AML-193 (cell line): ENCODE measurements around the gene SYVN1.

Source experiments
- DNase-seq, 2 experiments: peaks; one replicate each; lab custom pipeline; 2025; lab: John Stamatoyannopoulos, UW

Gene SYVN1

DNA sequence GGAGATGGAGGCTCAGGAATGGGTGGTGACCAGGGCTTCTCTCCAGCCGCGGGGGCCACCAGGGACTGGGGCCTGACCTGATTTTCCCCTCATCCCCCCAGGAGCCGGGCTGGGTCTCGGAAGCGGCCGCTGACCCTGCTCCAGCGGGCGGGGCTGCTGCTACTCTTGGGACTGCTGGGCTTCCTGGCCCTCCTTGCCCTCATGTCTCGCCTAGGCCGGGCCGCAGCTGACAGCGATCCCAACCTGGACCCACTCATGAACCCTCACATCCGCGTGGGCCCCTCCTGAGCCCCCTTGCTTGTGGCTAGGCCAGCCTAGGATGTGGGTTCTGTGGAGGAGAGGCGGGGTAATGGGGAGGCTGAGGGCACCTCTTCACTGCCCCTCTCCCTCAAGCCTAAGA is 46.5 kb downstream of the SYVN1 start:
- no peak for DNase-seq

DNA sequence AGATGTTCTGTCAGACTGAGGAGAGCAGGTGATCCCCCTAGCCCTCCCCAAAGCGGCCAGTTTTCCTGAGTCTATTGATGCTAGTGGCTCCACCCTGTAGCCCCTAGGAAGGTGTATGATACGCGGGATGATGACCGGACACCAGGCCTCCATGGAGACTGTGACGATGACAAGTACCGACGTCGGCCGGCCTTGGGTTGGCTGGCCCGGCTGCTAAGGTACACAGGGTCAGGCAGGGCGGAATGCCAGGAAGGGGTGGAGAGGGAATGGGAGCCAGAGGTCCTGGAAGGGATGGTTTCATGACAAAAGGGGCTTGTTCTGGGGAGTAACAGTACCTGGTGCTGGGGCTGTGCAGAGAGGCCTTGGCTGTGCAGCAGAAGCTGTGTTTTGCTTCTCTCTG is 47.1 kb downstream of the SYVN1 start:
- DNase-seq = no peak

DNA sequence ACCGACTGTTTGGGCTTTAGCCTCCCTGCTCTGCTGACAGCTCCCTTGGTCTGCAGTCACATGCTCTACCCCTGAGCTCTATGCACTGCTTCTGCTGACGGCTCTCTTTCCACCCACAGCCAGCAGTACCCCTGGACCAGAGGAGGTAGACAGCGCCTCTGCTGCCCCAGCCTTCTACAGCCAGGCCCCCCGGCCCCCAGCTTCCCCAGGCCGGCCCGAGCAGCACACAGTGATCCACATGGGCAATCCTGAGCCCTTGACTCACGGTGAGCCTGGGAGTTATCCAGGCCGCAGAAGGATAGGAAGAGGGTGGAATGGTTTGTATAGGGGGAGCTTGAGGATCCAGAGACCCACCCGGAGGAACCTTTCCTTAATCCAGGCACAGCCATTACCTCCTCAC is 47.5 kb downstream of the SYVN1 start:
- no peak for DNase-seq

DNA sequence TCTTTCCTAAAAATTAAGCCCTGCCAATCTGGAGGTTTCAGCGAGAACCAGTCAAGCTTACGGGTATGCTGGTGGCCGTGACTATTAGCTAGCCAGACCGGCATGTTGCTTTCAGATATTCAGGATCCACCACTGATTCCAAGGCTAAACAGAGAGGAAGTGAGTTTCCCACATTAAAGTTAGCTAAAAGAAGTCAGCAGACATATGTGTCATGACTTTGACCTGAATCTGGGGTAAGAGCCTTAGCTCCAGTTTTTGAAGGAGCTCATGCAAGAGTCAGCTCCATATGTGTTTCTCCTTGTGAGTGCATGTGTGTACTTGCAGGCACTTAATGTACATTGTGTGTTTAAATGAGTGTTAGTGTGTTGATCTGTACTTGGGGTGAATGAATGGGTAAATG is 48.9 kb downstream of the SYVN1 start:
- no peak for DNase-seq

DNA sequence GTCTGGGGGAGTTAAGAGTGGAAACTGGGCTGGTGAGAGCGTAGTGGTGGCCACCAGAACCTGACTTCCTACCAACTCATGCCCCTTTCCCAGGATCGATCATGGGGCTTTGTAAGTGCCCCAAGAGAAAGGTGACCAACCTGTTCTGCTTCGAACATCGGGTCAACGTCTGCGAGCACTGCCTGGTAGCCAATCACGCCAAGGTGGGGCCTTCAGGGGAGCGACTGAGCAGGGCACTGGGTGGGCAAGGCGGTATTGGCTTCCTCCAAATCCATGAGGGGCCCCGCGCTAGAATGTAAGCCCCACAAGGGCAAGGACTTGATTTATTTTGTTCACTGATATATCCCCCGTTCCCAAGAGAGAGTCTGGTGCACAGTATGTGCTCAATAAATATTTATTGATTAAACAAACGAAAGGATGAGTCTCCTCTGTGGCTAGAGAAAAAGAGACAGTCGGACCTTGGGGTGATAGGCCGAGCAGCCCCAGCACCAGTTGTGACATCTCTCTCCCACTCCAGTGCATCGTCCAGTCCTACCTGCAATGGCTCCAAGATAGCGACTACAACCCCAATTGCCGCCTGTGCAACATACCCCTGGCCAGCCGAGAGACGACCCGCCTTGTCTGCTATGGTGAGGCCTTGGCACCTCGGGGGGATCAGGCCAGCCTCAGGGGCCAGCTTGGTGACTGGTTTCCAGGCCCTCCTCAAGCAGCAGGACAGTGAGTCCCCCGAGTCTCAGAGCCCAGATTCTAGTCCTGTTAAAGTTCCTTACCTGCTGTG is 49.5 kb downstream of the SYVN1 start:
- DNase-seq = no peak

DNA sequence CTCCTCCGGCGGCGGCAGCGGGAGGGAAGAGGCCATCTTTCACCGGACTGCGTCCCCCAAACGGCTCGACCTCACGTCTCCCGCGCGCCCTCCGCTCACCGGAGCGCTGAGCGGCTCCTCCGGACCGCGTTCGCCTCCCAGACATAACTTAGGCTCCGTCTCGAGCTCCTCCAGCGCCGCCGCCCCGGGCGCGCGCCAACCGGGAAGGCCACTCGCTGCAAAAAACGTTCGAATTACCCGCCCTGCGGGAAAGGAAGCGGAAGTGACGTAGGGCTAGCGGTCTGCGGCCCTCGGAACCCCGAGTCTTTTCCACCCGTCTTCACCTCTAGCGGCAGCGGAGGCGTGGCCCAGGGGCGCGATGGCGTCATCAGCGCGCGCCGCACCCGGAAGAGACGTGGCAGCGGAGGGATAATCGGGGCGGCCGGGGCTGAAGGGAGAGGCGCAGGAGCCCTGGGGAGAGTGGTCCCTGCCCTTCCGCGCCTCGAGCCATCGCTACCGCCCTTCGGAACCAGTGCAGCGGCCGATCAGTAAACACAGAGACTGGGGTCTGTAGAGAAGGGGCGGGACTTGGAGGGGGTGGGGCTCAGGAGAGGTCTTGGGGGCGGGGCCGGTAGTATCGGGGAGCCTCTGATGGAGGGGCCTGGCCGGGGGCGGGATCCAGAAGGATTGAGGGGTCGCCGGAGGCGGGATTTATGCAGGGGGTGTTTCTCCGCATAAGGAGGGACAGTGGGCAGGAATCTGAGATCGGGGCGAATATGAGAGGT is 50.3 kb downstream of the SYVN1 start, which contains the start of the genes CDCA5 and ZFPL1:
TSS of gene CDCA5 (minus strand) at position 207 of the 764 bp plus-strand sequence. CDS start at position 145, 62 bp downstream.
TSS of gene ZFPL1 (plus strand) at position 389 of the 764 bp plus-strand sequence. CDS start 477 bp downstream, outside the sequence.
- DNase-seq = peak; percentile 90 to 93

DNA sequence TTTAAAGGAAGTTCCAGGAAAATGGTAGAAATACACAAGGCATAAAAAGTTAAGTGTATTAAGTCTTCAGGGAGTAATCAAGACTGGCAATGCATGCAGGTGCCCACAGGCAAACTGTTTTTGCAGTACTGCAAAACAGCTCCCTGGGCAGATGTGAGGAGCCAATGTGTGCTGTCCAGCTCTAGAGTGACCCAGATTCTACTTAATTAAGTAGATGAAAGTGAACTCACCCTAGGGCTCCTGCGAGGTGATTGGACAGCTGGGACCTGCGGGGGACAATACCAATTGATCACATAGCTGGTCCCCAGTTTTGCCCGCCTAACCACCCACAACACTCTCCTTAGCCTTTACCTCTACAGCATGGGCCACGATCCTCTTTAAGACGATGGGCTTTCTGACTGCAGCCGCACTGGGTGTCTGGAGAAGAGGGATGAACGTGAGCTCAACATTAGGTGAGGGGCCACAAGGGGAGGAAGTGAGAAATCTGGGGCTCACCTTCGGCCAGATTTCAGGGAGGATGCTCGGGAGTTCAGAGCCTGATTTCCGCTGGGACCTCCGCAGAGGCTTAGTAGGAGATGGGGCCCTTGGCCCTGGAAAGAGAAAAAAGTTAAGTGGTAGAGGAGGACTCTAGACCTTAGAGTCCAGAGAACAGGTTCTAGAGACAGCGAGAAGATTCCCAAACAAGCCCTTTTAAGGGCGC is 51.0 kb downstream of the SYVN1 start:
- no peak for DNase-seq

DNA sequence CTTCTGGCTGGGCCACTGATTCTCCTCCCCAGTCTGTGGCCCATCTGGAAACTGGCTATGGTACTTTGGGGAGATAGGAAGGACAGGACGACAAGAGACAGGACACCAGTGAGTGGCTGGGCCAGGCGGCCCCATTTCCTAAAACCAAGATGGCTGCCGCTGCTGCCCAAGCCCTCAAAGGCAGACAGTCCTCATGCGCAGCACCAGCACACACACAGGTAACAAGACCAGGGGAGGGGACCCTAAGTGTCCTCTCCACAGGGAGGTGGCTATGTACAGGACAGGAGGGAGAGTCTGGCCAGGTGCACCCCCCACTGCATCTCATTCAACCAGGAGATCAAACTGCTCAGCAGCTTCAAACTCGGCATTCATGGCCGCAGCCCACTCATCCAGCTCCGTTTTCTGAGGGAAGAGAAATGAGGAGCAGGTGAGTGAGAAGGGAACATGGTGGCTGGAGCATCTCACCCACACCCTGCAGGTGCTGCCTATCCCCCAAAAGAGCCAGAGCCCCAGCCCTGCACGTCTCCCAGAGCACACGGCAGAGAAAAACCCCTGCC is 55.5 kb downstream of the SYVN1 start:
- no peak for DNase-seq

DNA sequence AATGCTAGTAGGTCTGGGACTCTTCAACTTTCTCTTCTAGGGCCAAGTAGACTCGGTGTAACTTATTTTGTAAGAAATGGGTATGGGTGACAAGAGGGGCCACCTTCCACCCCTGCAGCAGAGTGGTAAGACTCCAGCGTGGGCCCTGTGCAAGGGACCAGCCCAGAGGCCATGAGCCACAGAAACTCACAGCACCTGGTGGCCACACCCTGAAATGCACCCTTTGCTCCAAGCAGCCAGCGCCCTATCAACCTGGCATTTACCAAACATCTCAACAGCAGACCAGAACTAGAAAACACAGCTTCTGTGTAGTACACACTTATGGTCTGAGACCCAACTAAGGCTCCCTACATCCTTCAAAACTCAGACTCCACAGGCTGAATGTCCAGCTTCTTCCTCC is 56.2 kb downstream of the SYVN1 start:
- peak; percentile 23 to 25 for DNase-seq

DNA sequence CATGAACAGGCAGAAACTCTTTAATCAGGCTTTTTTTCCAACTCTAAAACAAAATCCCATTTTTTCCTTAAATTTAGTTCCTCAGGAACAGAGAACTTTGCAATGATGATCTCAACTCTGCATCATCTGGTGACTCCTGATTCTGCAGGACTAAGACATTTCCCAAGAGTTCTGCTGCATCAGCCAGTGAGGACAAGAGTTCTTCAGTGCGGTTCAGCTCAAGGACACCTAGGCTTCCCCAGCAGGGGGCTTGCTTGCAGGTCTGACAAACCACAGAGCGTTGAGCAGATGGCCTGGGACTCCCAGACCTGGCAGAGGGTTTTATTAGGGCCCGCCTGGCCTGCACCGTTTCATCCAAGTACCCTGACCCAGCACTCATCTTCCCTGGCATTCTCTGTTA is 56.9 kb downstream of the SYVN1 start:
- no peak for DNase-seq
